H9 (cell line): Measurements from ENCODE around the gene NTF3. TPM values are rescaled to one million over a fixed set of nuclear protein-coding genes. Genes with fewer than 3 reads are reported as not detected.

ENCODE experiments used
- DNase-seq: peaks from one replicate; pipeline ENCODE4 v3.0.0-alpha.2; 2017
- H2AFZ ChIP-seq: one replicate; pipeline ENCODE4 v1.6.1; 2013; ENCODE audit warnings: mild to moderate bottlenecking, low read length, control low read depth, moderate library complexity
- H2AK5ac ChIP-seq: 2 replicates; pipeline ENCODE4 v1.6.1; 2013; ENCODE audit warnings: low read length, control low read depth, mixed read lengths; ENCODE audit not compliant: insufficient read length
- H2BK120ac ChIP-seq: one replicate; pipeline ENCODE4 v1.6.1; 2013; ENCODE audit warnings: low read depth, mild to moderate bottlenecking, low read length, control low read depth, inconsistent platforms; ENCODE audit not compliant: poor library complexity, severe bottlenecking
- H2BK12ac ChIP-seq: 2 replicates; pipeline ENCODE4 v1.6.1; 2013; ENCODE audit warnings: low read length, control low read depth, mixed read lengths, low read depth; ENCODE audit not compliant: insufficient read length
- H2BK15ac ChIP-seq: 2 replicates; pipeline ENCODE4 v1.6.1; 2013; ENCODE audit warnings: low read depth, low read length, control low read depth
- H2BK20ac ChIP-seq: one replicate; pipeline ENCODE4 v1.6.1; 2013; ENCODE audit warnings: low read depth, mild to moderate bottlenecking, low read length, control low read depth, inconsistent platforms; ENCODE audit not compliant: poor library complexity, severe bottlenecking
- H2BK5ac ChIP-seq: 2 replicates; pipeline ENCODE4 v1.6.1; 2013; ENCODE audit warnings: low read length, control low read depth, mixed read lengths; ENCODE audit not compliant: insufficient read length
- H3K14ac ChIP-seq: 2 replicates; pipeline ENCODE4 v1.6.1; 2013; ENCODE audit warnings: low read length, control low read depth; ENCODE audit not compliant: insufficient read depth
- H3K18ac ChIP-seq: 2 replicates; pipeline ENCODE4 v1.6.1; 2013; ENCODE audit warnings: low read depth, mild to moderate bottlenecking, mixed read lengths, low read length, control low read depth; ENCODE audit not compliant: insufficient read length
- H3K23ac ChIP-seq: 2 replicates; pipeline ENCODE4 v1.6.1; 2013; ENCODE audit warnings: low read length, control low read depth, mixed read lengths, low read depth; ENCODE audit not compliant: insufficient read length
- H3K23me2 ChIP-seq: 2 replicates; pipeline ENCODE4 v1.6.1; 2013; ENCODE audit warnings: low read depth, mild to moderate bottlenecking, mixed read lengths, low read length, control low read depth; ENCODE audit not compliant: insufficient read length, poor library complexity, severe bottlenecking
- H3K27ac ChIP-seq: 2 replicates; pipeline ENCODE4 v1.5.1; 2013; ENCODE audit warnings: low read length, control low read depth, mixed read lengths, low read depth; ENCODE audit not compliant: insufficient read length
- H3K27me3 ChIP-seq: 2 replicates; pipeline ENCODE4 v1.6.1; 2013; ENCODE audit warnings: low read length, control low read depth, inconsistent platforms; ENCODE audit not compliant: insufficient read depth
- H3K4ac ChIP-seq: 2 replicates; pipeline ENCODE4 v1.6.1; 2013; ENCODE audit warnings: low read depth, mild to moderate bottlenecking, control low read depth, inconsistent platforms, low read length, moderate library complexity
- H3K4me1 ChIP-seq: 2 replicates; pipeline ENCODE4 v1.6.1; 2013; ENCODE audit warnings: low read length, control low read depth, inconsistent platforms; ENCODE audit not compliant: insufficient read depth
- H3K4me2 ChIP-seq: 2 replicates; pipeline ENCODE4 v1.6.1; 2013; ENCODE audit warnings: low read length, control low read depth, mixed read lengths; ENCODE audit not compliant: insufficient read length, insufficient read depth
- H3K56ac ChIP-seq: 2 replicates; pipeline ENCODE4 v1.6.1; 2013; ENCODE audit warnings: low read depth, mild to moderate bottlenecking, mixed read lengths, low read length, control low read depth; ENCODE audit not compliant: insufficient read length
- H3K79me1 ChIP-seq: 2 replicates; pipeline ENCODE4 v1.6.1; 2013; ENCODE audit warnings: low read depth, mild to moderate bottlenecking, moderate library complexity, low read length, control low read depth, inconsistent platforms; ENCODE audit not compliant: insufficient read depth, poor library complexity, severe bottlenecking
- H3K79me2 ChIP-seq: 2 replicates; pipeline ENCODE4 v1.6.1; 2013; ENCODE audit warnings: low read length, control low read depth, inconsistent platforms; ENCODE audit not compliant: insufficient read depth
- H3K9ac ChIP-seq: 2 replicates; pipeline ENCODE4 v1.6.1; 2013; ENCODE audit warnings: low read length, control low read depth, mixed read lengths; ENCODE audit not compliant: insufficient read length; ENCODE audit errors: extremely low read depth
- H3K9me3 ChIP-seq: one replicate; pipeline ENCODE4 v1.6.1; 2013; ENCODE audit warnings: low read depth, low read length, inconsistent platforms; ENCODE audit not compliant: control insufficient read depth
- H3T11ph ChIP-seq: one replicate; pipeline ENCODE4 v1.6.1; 2013; ENCODE audit warnings: mild to moderate bottlenecking, low read length, control low read depth, inconsistent platforms
- H4K20me1 ChIP-seq: one replicate; pipeline ENCODE4 v1.6.1; 2013; ENCODE audit not compliant: control insufficient read depth, insufficient read length, insufficient read depth
- H4K5ac ChIP-seq: 2 replicates; pipeline ENCODE4 v1.6.1; 2013; ENCODE audit warnings: low read depth, mild to moderate bottlenecking, mixed read lengths, low read length, control low read depth; ENCODE audit not compliant: insufficient read length
- H4K8ac ChIP-seq: replicated peaks from 2 replicates; pipeline ENCODE4 v1.6.1; 2013; ENCODE audit warnings: low read length, control low read depth, mixed read lengths, low read depth; ENCODE audit not compliant: insufficient read length
- H4K91ac ChIP-seq: 2 replicates; pipeline ENCODE4 v1.6.1; 2013; ENCODE audit warnings: low read depth, mild to moderate bottlenecking, moderate library complexity, mixed read lengths, low read length, control low read depth; ENCODE audit not compliant: insufficient read length
- H3K27ac Mint-ChIP-seq, 3 experiments: 2 replicates in 2 of 3; 3 replicates in 1 of 3; pipeline ENCODE4 v1.8.0; 2020 to 2021; ENCODE audit warnings: mixed read lengths in 3 of 3, mild to moderate bottlenecking in 1 of 3, moderate library complexity in 1 of 3
- H3K27me3 Mint-ChIP-seq: 2 replicates; pipeline ENCODE4 v1.8.0; 2021; ENCODE audit warnings: low read depth, mild to moderate bottlenecking, moderate library complexity, mixed read lengths
- H3K36me3 Mint-ChIP-seq, 3 experiments: 2 replicates in 2 of 3; 3 replicates in 1 of 3; pipeline ENCODE4 v1.8.0; 2020 to 2021; ENCODE audit warnings: low read depth in 3 of 3, mixed read lengths in 3 of 3; ENCODE audit not compliant: insufficient read depth in 1 of 3
- H3K4me1 Mint-ChIP-seq, 2 experiments: 2 replicates each; pipeline ENCODE4 v1.8.0; 2020; ENCODE audit warnings: mixed read lengths in 2 of 2
- H3K4me3 Mint-ChIP-seq, 2 experiments: 2 replicates in 1 of 2; 3 replicates in 1 of 2; pipeline ENCODE4 v1.8.0; 2020 to 2021; ENCODE audit warnings: mild to moderate bottlenecking in 2 of 2, mixed read lengths in 2 of 2, moderate library complexity in 1 of 2
- H3K9me3 Mint-ChIP-seq, 2 experiments: 2 replicates in 1 of 2; 3 replicates in 1 of 2; pipeline ENCODE4 v1.8.0; 2020; ENCODE audit warnings: mild to moderate bottlenecking in 2 of 2, mixed read lengths in 2 of 2, moderate library complexity in 1 of 2
- CTCF ChIP-seq: fragments of 200-600 bp; sonication (generic); conservative IDR thresholded peaks from 3 replicates; pipeline ENCODE4 v1.8.0; 2021; ENCODE audit warnings: antibody characterized with exemption, mild to moderate bottlenecking
- WGBS: extraction: QIAGEN DNeasy Blood & Tissue Kit; methylation state at CpG from one replicate; pipeline ENCODE4 v1.1.7; 2013; ENCODE audit warnings: missing lambda C conversion rate, low lambda C conversion rate, mixed read lengths; ENCODE audit not compliant: insufficient read length; ENCODE audit errors: extremely low coverage; 5-methylcytosine and 5-hydroxymethylcytosine counted together
- total RNA-seq: library from RNA; stranded (reverse); gene quantifications from 2 replicates; pipeline ENCODE4 v1.2.1, GENCODE V29; 2021

Gene NTF3
- total RNA-seq, 1 experiment from 2014 or later: 0.48 TPM

GRCh38 chr12:5439371-5439771 is 7.5 kb downstream of the NTF3 start:
- TF ChIP-seq CTCF: peak; percentile 50; the same call in 2 of the 3 replicates
- Mint-ChIP-seq H3K36me3 (no peaks in the 10 kb centered on the region), H3K27ac (no peak overlapping the region), H3K27me3 (peaks cover 24% of the 10 kb centered on the region), H3K4me3 (no peak overlapping the region), H3K4me1 (peaks cover 14 to 18% of the 10 kb centered on the region in 2 experiments), H3K9me3 (no peaks in the 10 kb centered on the region; a peak in 1 of 5 replicates)
- Histone ChIP-seq H2AFZ (no peak overlapping the region), H3K27ac (no peak overlapping the region), H3K4ac (no peak overlapping the region), H3K27me3 (peaks cover 20% of the 10 kb centered on the region), H2BK15ac (no peak overlapping the region), H2BK120ac (no peak overlapping the region), H2AK5ac (no peak overlapping the region), H4K91ac (no peak overlapping the region), H3K9ac (no peak overlapping the region), H3K79me2 (no peaks in the 10 kb centered on the region), H3K79me1 (no peaks in the 10 kb centered on the region), H3K9me3 (no peaks in the 10 kb centered on the region), H4K8ac (no peak overlapping the region), H3K4me1 (no peaks in the 10 kb centered on the region; the same call in 1 of the 2 replicates), H2BK12ac (no peak overlapping the region), H2BK20ac (no peak overlapping the region), H3K23ac (no peak overlapping the region), H3K18ac (no peak overlapping the region), H3K23me2 (no peaks in the 10 kb centered on the region), H3K4me2 (no peak overlapping the region), H2BK5ac (no peak overlapping the region), H3T11ph (no peak overlapping the region), H4K5ac (no peak overlapping the region), H4K20me1 (no peaks in the 10 kb centered on the region), H3K56ac (no peak overlapping the region), H3K14ac (no peak overlapping the region)
- DNase-seq: no peak
- WGBS: no CpG with 5 or more reads among the region's 4 CpGs
